GOT3 (cell line): ENCODE results near the gene CMTR1.
"Not testable (repeated sequence)": the region's sequence is repeated elsewhere in the genome, so short reads cannot be mapped to it uniquely, and the experiment has no call there.

Source experiments
- DNase-seq: peaks from one replicate; lab custom pipeline; 2025; ENCODE audit warnings: mixed read lengths; lab: John Stamatoyannopoulos, UW

The CMTR1 gene

GRCh38 chr6:37435816-37436215 lies 2.8 kb downstream of the CMTR1 start:
- DNase-seq: no peak

- DNase-seq: no peak
Measured at GRCh38 chr6:37438930-37439329, 5.9 kb downstream of the CMTR1 start.

- DNase-seq: no peak
Measured at GRCh38 chr6:37441651-37442050, 8.6 kb downstream of the CMTR1 start.

- no peak for DNase-seq
Measured at GRCh38 chr6:37442416-37443215, 9.6 kb downstream of the CMTR1 start.

- DNase-seq: not testable (repeated sequence)
Measured at GRCh38 chr6:37443216-37443542, 10.2 kb downstream of the CMTR1 start.

- no peak for DNase-seq
Measured at GRCh38 chr6:37449984-37450383, 17.0 kb downstream of the CMTR1 start.

GRCh38 chr6:37451441-37452193 lies 18.6 kb downstream of the CMTR1 start:
- no peak for DNase-seq

GRCh38 chr6:37452522-37452921 lies 19.5 kb downstream of the CMTR1 start:
- no peak for DNase-seq

GRCh38 chr6:37454420-37455140 lies 21.6 kb downstream of the CMTR1 start:
- no peak for DNase-seq

- DNase-seq: no peak
Measured at GRCh38 chr6:37456126-37456525, 23.1 kb downstream of the CMTR1 start.

- no peak for DNase-seq
Measured at GRCh38 chr6:37456816-37457560, 24.0 kb downstream of the CMTR1 start.

GRCh38 chr6:37459981-37460800 lies 27.2 kb downstream of the CMTR1 start:
- DNase-seq: no peak

- no peak for DNase-seq
Measured at GRCh38 chr6:37460805-37461204, 27.8 kb downstream of the CMTR1 start.

- no peak for DNase-seq
Measured at GRCh38 chr6:37463110-37463509, 30.1 kb downstream of the CMTR1 start.

GRCh38 chr6:37467718-37468117 lies 34.7 kb downstream of the CMTR1 start:
- no peak for DNase-seq

- no peak for DNase-seq
Measured at GRCh38 chr6:37473364-37474095, 40.5 kb downstream of the CMTR1 start.

- no peak for DNase-seq
Measured at GRCh38 chr6:37474316-37474715, 41.3 kb downstream of the CMTR1 start.

- DNase-seq: no peak
Measured at GRCh38 chr6:37477191-37477590, 44.2 kb downstream of the CMTR1 start.

- DNase-seq: no peak
Measured at GRCh38 chr6:37477656-37478435, 44.8 kb downstream of the CMTR1 start.

GRCh38 chr6:37478827-37479226 lies 45.8 kb downstream of the CMTR1 start:
- DNase-seq: no peak
